GM13977 (cell line): Measurements from ENCODE around the gene RSL24D1.

ENCODE experiments used
- DNase-seq: peaks from one replicate; pipeline ENCODE4 v3.0.0; 2012; ENCODE audit warnings: low spot score
- CTCF ChIP-seq: IDR thresholded peaks from 2 replicates; pipeline ENCODE4 v1.5.1; 2012; ENCODE audit warnings: mild to moderate bottlenecking, control low read depth; ENCODE audit not compliant: insufficient read depth; ENCODE audit errors: extremely low read depth, missing control alignments
- in situ Hi-C: fragments of 300-500 bp; cut with MboI; formaldehyde crosslinking; loops from one replicate; pipeline ENCODE4 v1.12.0; 2022; ENCODE audit warnings: low sequenced_read_pairs, low pct_unique_long_range_greater_than_20kb, mixed read lengths, inconsistent platforms; ENCODE audit not compliant: unreplicated experiment

RSL24D1 gene

GRCh38 chr15:55220606-55221005 is 23.9 kb upstream of the RSL24D1 start:
- TF ChIP-seq CTCF: no peak
- in situ Hi-C loops: loop anchor here (25.0 kb wide), 1 partner anchor 192 kb away; the partner anchor contains the start of genes CCPG1 and PIERCE2

GRCh38 chr15:55218056-55218455 is 21.3 kb upstream of the RSL24D1 start:
- no peak for TF ChIP-seq CTCF
- in situ Hi-C loops: loop anchor here (5.0 to 25.0 kb wide), 2 partner anchors 74 to 194 kb away; partner anchors contain the start of genes CCPG1 and PIERCE2
- no peak for DNase-seq

More at GRCh38 chr15:55220606-55221005, 23.9 kb upstream of the RSL24D1 start:
- DNase-seq: no peak

GRCh38 chr15:55204464-55204863 is 7.7 kb upstream of the RSL24D1 start:
- no peak for DNase-seq
- in situ Hi-C loops: loop anchor here (25.0 kb wide), 1 partner anchor 208 kb away; the partner anchor contains the start of genes CCPG1 and PIERCE2
- TF ChIP-seq CTCF: no peak

- in situ Hi-C loops: loop anchor here (25.0 kb wide), 1 partner anchor 210 kb away; the partner anchor contains the start of genes CCPG1 and PIERCE2
- DNase-seq: no peak
- no peak for TF ChIP-seq CTCF
Observed at GRCh38 chr15:55202206-55202605, 5.5 kb upstream of the RSL24D1 start.

GRCh38 chr15:55198706-55199105 is 2.0 kb upstream of the RSL24D1 start:
- no peak for DNase-seq
- in situ Hi-C loops: no loop called here
- no peak for TF ChIP-seq CTCF

- no peak for TF ChIP-seq CTCF
- no peak for DNase-seq
- in situ Hi-C loops: no loop called here
Observed at GRCh38 chr15:55197719-55198118, 978 bp upstream of the RSL24D1 start.

GRCh38 chr15:55197362-55197705 is 593 bp upstream of the RSL24D1 start:
- no peak for TF ChIP-seq CTCF
- no peak for DNase-seq
- in situ Hi-C loops: no loop called here
